ENCODE measurements around the gene MAD2L2.

MAD2L2 gene

GRCh38 chr1:11675325-11675724 lies 5.6 kb downstream of the MAD2L2 start:
- DNase-seq (ENCODE audit: low read depth) = no peak
- H3K4me3 ChIP-seq (ENCODE audit: low read depth, low read length) = no peak overlapping the region
- no peak for TF ChIP-seq CTCF (IDR thresholded peaks at IDR 0.05; ENCODE audit: control insufficient read depth, extremely low read depth, insufficient read depth)

- no peak for TF ChIP-seq CTCF (IDR thresholded peaks at IDR 0.05; ENCODE audit: control insufficient read depth, extremely low read depth, insufficient read depth)
- no peak for DNase-seq (ENCODE audit: low read depth)
Measured at GRCh38 chr1:11674488-11674887, 6.5 kb downstream of the MAD2L2 start.

GRCh38 chr1:11673089-11673769 lies 7.7 kb downstream of the MAD2L2 start:
- no peak overlapping the region for H3K4me3 ChIP-seq (ENCODE audit: low read depth, low read length)
- no peak for DNase-seq (ENCODE audit: low read depth)
- no peak for TF ChIP-seq CTCF (IDR thresholded peaks at IDR 0.05; ENCODE audit: control insufficient read depth, extremely low read depth, insufficient read depth)

More at GRCh38 chr1:11674488-11674887, 6.5 kb downstream of the MAD2L2 start:
- no peak overlapping the region for H3K4me3 ChIP-seq (ENCODE audit: low read depth, low read length)

- no peak for DNase-seq (ENCODE audit: low read depth)
- TF ChIP-seq CTCF (IDR thresholded peaks at IDR 0.05; ENCODE audit: control insufficient read depth, extremely low read depth, insufficient read depth) = no peak
- no peak overlapping the region for H3K4me3 ChIP-seq (ENCODE audit: low read depth, low read length)
Measured at GRCh38 chr1:11671544-11672286, 9.2 kb downstream of the MAD2L2 start.

- no peak for TF ChIP-seq CTCF (IDR thresholded peaks at IDR 0.05; ENCODE audit: control insufficient read depth, extremely low read depth, insufficient read depth)
- DNase-seq (ENCODE audit: low read depth) = no peak
- no peak overlapping the region for H3K4me3 ChIP-seq (ENCODE audit: low read depth, low read length)
Measured at GRCh38 chr1:11671205-11671543, 9.8 kb downstream of the MAD2L2 start.

GRCh38 chr1:11670747-11671146 lies 10.2 kb downstream of the MAD2L2 start:
- H3K4me3 ChIP-seq (ENCODE audit: low read depth, low read length) = no peak overlapping the region
- no peak for TF ChIP-seq CTCF (IDR thresholded peaks at IDR 0.05; ENCODE audit: control insufficient read depth, extremely low read depth, insufficient read depth)
- no peak for DNase-seq (ENCODE audit: low read depth)

Measured in LNCaP clone FGC (cell line).